RWPE2 (cell line): Measurements from ENCODE around the gene GPR42.

Experiments
- ATAC-seq: fragments of 200-7000 bp; cut with Tn5 transposase; 3 replicates; pipeline ENCODE4 v1.9.1; 2021; ENCODE audit warnings: low read depth
- DNase-seq: peaks from one replicate; pipeline ENCODE4 v3.0.0-alpha.2; 2020; ENCODE audit warnings: low spot score
- H3K27ac ChIP-seq: fragments of 450-650 bp; 2 replicates; pipeline ENCODE4 v1.5.1; 2017; ENCODE audit warnings: mild to moderate bottlenecking; ENCODE audit not compliant: poor library complexity, severe bottlenecking
- H3K27me3 ChIP-seq: fragments of 250-450 bp; sonication (Bioruptor Pico); 2 replicates; pipeline ENCODE4 v1.5.1; 2021; ENCODE audit warnings: mild to moderate bottlenecking, moderate library complexity; ENCODE audit not compliant: insufficient read depth, poor library complexity, severe bottlenecking
- H3K36me3 ChIP-seq: fragments of 250-450 bp; sonication (Bioruptor Pico); 2 replicates; pipeline ENCODE4 v1.5.1; 2020; ENCODE audit warnings: low read depth, mild to moderate bottlenecking, moderate library complexity
- H3K4me1 ChIP-seq: fragments of 250-450 bp; sonication (Bioruptor Pico); 2 replicates; pipeline ENCODE4 v1.5.1; 2021; ENCODE audit warnings: mild to moderate bottlenecking, moderate library complexity; ENCODE audit not compliant: insufficient read depth, poor library complexity, severe bottlenecking
- H3K4me3 ChIP-seq: fragments of 250-450 bp; sonication (Bioruptor Pico); 2 replicates; pipeline ENCODE4 v1.5.1; 2021; ENCODE audit warnings: mild to moderate bottlenecking, moderate library complexity; ENCODE audit not compliant: severe bottlenecking
- H3K9me3 ChIP-seq: fragments of 250-450 bp; sonication (Bioruptor Pico); 2 replicates; pipeline ENCODE4 v1.5.1; 2021; ENCODE audit warnings: mild to moderate bottlenecking, moderate library complexity; ENCODE audit not compliant: severe bottlenecking
- CTCF ChIP-seq: fragments of 450-650 bp; IDR thresholded peaks from one replicate; pipeline ENCODE4 v1.5.1; 2017; ENCODE audit warnings: mild to moderate bottlenecking, moderate library complexity; ENCODE audit not compliant: poor library complexity, severe bottlenecking

GPR42 gene

GRCh38 chr19:35341006-35341405, 29.9 kb upstream of the GPR42 start:
- Histone ChIP-seq H3K36me3 (no peaks in the 10 kb centered on the region), H3K9me3 (no peaks in the 10 kb centered on the region), H3K27me3 (peaks cover 5% of the 10 kb centered on the region), H3K4me1 (no peaks in the 10 kb centered on the region), H3K4me3 (no peak overlapping the region), H3K27ac (no peak overlapping the region)
- no peak for ATAC-seq
- no peak for DNase-seq
- TF ChIP-seq CTCF: no peak

GRCh38 chr19:35341565-35342225, 29.2 kb upstream of the GPR42 start:
- H3K4me3 ChIP-seq: no peak overlapping the region
- H3K9me3 ChIP-seq: no peaks in the 10 kb centered on the region
- ATAC-seq (no peak), DNase-seq (no peak)
- TF ChIP-seq CTCF: no peak
- H3K27ac ChIP-seq: no peak overlapping the region
- peaks cover 12% of the 10 kb centered on the region for H3K27me3 ChIP-seq
- no peaks in the 10 kb centered on the region for H3K4me1 ChIP-seq
- H3K36me3 ChIP-seq: no peaks in the 10 kb centered on the region

GRCh38 chr19:35342430-35342829, 28.4 kb upstream of the GPR42 start:
- ATAC-seq: no peak
- peak; percentile 38 for DNase-seq
- H3K4me1 ChIP-seq: no peaks in the 10 kb centered on the region
- TF ChIP-seq CTCF: no peak
- H3K36me3 ChIP-seq: no peaks in the 10 kb centered on the region
- no peak overlapping the region for H3K27ac ChIP-seq
- peaks cover 19% of the 10 kb centered on the region for H3K27me3 ChIP-seq
- no peaks in the 10 kb centered on the region for H3K9me3 ChIP-seq
- H3K4me3 ChIP-seq: no peak overlapping the region

- Histone ChIP-seq H3K4me1 (no peaks in the 10 kb centered on the region), H3K27ac (no peak overlapping the region)
- ATAC-seq: no peak
These were observed 26.3 kb upstream of the GPR42 start for GRCh38 chr19:35344511-35345031.

More at GRCh38 chr19:35344511-35345031, 26.3 kb upstream of the GPR42 start:
- Histone ChIP-seq H3K27me3 (peaks cover 21% of the 10 kb centered on the region), H3K4me3 (no peak overlapping the region), H3K9me3 (no peaks in the 10 kb centered on the region), H3K36me3 (no peaks in the 10 kb centered on the region)
- no peak for DNase-seq
- TF ChIP-seq CTCF: no peak
